ENCODE results near the gene COL6A2.

Gene COL6A2

GRCh38 chr21:46114963-46115362 is 17.1 kb downstream of the COL6A2 start:
- DNase-seq (ENCODE audit: low read depth in 2 of 2) = no peak

DNA sequence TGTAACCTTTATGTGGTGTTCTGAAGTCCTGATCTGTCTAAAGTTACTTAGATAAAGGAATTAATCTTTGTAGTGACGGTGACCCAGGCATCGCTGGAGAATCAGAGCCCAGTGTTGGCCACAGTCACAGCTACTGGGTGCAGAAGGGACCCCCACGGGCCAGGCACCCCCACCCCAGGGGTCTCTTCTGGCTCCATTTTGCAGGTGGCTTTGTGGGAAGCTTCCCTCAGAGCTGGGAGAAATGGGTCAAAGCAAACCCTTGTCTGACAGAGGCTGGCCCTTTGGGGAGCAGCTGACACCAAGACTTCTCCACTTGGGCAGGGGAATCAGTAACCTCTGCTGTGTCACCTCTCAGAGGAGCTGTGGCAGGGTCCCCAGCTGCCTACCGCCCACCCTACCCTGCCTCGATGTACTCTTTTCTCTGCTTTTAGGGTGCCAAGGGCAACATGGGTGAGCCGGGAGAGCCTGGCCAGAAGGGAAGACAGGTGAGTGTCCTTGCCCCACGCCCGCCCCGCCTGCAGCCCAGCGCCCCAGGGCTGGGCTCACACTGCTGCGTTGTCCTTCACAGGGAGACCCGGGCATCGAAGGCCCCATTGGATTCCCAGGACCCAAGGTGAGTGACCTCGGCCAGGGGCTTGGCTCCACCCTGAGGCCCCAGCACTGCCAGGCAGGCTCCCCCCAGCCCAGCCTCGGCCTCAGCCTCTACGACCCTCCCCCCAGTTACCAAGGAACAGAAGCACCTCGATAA is 17.7 kb downstream of the COL6A2 start:
- DNase-seq (ENCODE audit: low read depth in 2 of 2) = no peak

GRCh38 chr21:46116189-46116775 is 18.4 kb downstream of the COL6A2 start:
- DNase-seq (ENCODE audit: low read depth in 2 of 2) = no peak

GRCh38 chr21:46116776-46117585 is 19.1 kb downstream of the COL6A2 start:
- no peak for DNase-seq (ENCODE audit: low read depth in 2 of 2)

GRCh38 chr21:46117586-46118315 is 19.8 kb downstream of the COL6A2 start:
- DNase-seq (ENCODE audit: low read depth in 2 of 2) = no peak

DNA sequence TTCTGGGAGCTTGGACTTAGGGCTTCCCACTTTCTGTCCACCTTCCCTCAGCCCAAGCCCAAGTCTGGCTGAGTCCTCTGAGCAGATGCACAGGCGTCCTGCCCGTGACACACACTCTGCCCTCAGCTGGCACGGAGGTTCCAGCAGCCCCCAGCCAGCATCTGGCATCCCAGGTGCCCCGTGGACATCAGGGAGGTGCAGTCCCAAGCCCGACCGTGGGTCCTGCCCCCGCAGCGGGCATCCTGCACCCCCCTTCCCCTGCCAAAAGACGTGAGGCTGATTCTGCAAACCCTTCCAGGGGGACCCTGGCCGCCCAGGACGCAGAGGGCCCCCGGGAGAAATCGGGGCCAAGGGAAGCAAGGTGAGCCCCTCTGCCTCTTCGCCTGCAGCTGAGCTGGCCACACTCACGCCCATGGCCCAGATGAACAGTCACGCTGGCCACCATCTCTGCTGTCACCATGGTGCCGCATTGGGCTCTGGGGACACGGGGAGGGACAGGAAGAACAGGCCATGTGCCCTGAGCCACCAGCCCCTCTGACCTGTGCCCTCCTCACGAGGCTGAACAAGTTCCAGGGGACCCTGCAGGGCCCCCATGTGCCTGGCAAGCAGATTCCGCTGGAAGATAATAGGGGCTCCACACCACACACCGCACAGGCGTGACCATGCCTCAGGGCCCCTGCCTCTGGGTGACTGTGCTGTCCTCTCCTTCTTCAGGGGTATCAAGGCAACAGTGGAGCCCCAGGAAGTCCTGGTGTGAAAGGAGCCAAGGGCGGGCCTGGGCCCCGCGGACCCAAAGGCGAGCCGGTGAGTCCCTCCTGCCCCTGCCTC is 20.6 kb downstream of the COL6A2 start:
- DNase-seq (ENCODE audit: low read depth in 2 of 2) = no peak

DNA sequence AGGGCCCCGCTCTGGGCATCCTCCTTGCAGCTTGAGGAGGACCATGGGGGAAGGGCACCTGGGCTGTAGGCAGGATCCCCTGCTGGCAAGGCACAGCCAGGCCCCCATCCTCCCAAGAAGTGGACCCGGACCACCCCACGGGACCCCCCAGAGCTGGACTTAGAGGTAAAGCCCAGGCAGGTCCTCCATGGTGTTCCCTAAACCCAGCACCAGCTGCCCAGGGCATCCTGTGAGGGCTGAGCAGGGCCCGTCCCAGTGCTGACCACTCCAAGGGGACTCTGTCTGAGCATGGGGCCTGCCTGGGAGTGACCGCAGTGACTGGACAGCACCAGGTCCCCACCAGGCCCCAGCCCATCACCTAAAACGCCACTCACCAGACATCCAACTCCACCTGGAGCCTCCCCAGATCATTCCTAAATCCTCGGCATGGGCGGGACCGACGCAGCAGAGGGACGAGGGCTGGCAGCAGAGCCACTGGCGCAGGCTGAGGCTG is 21.3 kb downstream of the COL6A2 start:
- no peak for DNase-seq (ENCODE audit: low read depth in 2 of 2)

DNA sequence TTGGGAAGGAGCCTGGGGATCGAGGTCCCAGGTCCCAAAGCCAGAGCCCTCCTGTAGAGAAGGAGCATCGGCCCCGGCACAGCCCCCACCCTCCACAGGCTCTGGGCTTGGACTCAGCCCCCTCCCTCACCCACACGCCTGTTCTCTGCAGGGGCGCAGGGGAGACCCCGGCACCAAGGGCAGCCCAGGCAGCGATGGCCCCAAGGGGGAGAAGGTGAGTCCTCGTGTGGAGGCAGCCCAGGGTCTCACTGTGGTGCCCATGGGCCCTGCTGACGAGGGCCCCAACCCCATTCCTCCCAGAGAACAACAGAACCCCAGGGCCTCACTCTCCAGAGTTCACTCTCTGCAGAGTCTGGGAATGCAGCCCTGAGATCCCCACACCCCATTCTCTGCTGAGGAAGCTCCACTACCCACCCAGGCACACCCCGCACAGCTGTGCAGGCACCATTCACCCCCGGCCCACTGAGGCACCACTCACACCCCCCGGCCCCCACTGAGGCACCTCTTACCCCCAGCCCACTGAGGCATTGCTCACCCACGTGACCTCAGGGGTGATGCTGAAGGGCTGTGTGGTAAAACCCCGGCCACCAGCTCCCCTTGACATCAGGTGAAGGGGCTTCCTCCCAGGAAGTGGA is 21.8 kb downstream of the COL6A2 start:
- DNase-seq (ENCODE audit: low read depth in 2 of 2) = no peak

GRCh38 chr21:46120301-46121285 is 22.7 kb downstream of the COL6A2 start:
- DNase-seq (ENCODE audit: low read depth in 2 of 2) = no peak

DNA sequence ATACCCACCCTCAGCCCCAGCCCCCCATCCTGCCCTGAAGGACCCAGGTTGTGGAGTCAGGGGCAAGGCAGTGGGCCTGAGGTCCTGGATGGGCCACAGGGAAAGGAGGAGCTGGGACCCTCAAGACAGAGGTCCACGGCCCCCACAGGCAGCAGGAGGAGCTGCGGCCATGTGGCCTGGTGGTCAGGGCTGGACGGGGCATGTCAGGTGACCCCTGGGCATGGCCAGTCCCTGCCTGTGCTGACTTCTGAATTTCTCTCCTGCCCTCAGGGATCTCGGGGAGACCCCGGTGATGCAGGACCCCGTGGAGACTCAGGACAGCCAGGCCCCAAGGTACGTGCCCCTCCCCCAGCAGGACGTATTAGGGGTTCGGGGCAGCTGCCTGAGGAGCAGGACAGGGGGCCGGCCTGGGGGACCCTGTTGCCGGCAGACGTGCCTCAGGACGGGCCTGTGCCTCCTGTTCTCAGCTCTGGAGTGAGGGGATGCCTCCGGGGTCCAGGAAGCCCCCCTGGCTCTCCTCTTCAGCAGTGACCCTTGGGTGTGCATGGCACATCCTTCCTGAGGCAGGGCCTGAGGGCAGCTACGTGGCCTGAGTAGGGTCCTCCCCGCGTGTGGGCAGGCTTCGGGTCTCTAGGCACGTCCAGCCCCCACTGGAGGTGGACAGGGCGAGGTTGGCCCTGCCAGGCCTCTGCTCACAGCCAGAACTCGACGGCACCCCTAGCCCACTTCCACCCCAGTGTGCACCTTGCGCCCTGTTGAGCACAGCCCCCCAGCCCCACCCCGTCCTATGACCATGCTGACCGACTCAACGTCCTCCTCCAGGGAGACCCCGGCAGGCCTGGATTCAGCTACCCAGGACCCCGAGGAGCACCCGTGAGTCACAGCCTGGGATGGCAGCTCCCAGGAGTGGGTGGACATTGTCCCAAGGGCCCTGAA is 23.6 kb downstream of the COL6A2 start:
- no peak for DNase-seq (ENCODE audit: low read depth in 2 of 2)

- DNase-seq (ENCODE audit: low read depth in 2 of 2) = no peak
Observed at GRCh38 chr21:46122237-46122671, 24.3 kb downstream of the COL6A2 start.

GRCh38 chr21:46122758-46123683 is 25.1 kb downstream of the COL6A2 start:
- DNase-seq (ENCODE audit: low read depth in 2 of 2) = no peak

- DNase-seq (ENCODE audit: low read depth in 2 of 2) = no peak
Observed at GRCh38 chr21:46124083-46124925, 26.4 kb downstream of the COL6A2 start.

DNA sequence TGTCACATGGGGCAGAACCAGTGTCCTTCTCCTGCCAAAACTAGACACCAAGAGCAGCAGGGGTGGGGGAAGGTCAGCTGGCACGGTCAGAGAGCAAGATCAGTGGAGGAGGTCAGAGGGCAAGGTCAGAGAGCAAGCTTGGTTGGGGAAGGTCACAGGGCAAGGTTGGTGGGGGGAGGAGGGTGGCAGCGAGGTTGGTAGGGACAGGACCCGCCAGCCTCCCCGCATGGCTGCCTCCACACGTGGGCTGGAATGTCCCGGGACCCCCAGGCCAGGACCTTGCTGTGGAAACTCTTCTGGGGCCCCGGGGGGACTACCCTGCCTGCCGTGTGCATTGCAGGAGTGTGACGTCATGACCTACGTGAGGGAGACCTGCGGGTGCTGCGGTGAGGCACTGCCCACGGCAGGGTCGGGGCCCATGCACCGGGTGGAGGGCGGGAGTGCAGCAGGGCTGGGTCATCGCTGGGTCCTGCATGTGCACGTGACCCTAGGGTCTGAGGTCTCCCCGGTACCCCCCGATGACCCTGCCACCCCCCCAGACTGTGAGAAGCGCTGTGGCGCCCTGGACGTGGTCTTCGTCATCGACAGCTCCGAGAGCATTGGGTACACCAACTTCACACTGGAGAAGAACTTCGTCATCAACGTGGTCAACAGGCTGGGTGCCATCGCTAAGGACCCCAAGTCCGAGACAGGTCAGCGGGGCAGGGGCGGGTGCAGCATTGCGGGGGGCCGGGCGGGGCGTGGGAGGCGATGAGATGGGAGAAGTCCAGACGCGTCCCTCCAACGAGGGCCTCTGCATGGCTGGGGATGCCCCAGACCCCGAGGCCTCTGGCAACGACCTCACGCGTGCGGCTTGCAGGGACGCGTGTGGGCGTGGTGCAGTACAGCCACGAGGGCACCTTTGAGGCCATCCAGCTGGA is 27.3 kb downstream of the COL6A2 start:
- DNase-seq (ENCODE audit: low read depth in 2 of 2) = no peak

DNA sequence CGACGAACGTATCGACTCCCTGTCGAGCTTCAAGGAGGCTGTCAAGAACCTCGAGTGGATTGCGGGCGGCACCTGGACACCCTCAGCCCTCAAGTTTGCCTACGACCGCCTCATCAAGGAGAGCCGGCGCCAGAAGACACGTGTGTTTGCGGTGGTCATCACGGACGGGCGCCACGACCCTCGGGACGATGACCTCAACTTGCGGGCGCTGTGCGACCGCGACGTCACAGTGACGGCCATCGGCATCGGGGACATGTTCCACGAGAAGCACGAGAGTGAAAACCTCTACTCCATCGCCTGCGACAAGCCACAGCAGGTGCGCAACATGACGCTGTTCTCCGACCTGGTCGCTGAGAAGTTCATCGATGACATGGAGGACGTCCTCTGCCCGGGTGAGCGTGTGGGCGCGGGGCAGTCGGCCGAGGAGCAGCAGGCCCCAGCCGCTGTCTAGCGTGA is 28.0 kb downstream of the COL6A2 start:
- no peak for DNase-seq (ENCODE audit: low read depth in 2 of 2)

Measured in stimulated activated CD8-positive, alpha-beta memory T cell treated with anti-CD3 and anti-CD28 coated beads, Interleukin-2, amount 100 ng/mL, for 48 hours (primary cell).